Activated naive CD8-positive, alpha-beta T cell treated with anti-CD3 and anti-CD28 coated beads, Interleukin-2, amount 50 U/mL, for 16 hours (primary cell): ENCODE data around the gene MDM2.
"Not testable (repeated sequence)": the region's sequence is repeated elsewhere in the genome, so short reads cannot be mapped to it uniquely, and the experiment has no call there.

ENCODE experiments used
- DNase-seq: peaks from one replicate; pipeline ENCODE4 v3.0.0-alpha.2; 2020; ENCODE audit warnings: low read depth, low spot score

Gene MDM2

GRCh38 chr12:68825569-68826217, 17.7 kb downstream of the MDM2 start:
- no peak for DNase-seq

GRCh38 chr12:68827895-68828671, 20.1 kb downstream of the MDM2 start:
- DNase-seq, result no peak

- DNase-seq, result no peak
These were observed 20.7 kb downstream of the MDM2 start for GRCh38 chr12:68828672-68829068.

- no peak for DNase-seq
These were observed 23.3 kb downstream of the MDM2 start for GRCh38 chr12:68831272-68831671.

- no peak for DNase-seq
These were observed 23.9 kb downstream of the MDM2 start for GRCh38 chr12:68831751-68832503.

- DNase-seq, result no peak
These were observed 24.5 kb downstream of the MDM2 start for GRCh38 chr12:68832504-68832867.

GRCh38 chr12:68833508-68833907, 25.5 kb downstream of the MDM2 start:
- DNase-seq, result no peak

- DNase-seq, result no peak
These were observed 27.4 kb downstream of the MDM2 start for GRCh38 chr12:68835333-68835908.

GRCh38 chr12:68837215-68837614, 29.2 kb downstream of the MDM2 start:
- DNase-seq, result no peak

GRCh38 chr12:68838046-68838886, 30.3 kb downstream of the MDM2 start:
- no peak for DNase-seq

GRCh38 chr12:68839183-68840147, 31.5 kb downstream of the MDM2 start:
- no peak for DNase-seq

- not testable (repeated sequence) for DNase-seq
These were observed 33.2 kb downstream of the MDM2 start for GRCh38 chr12:68841175-68841574.

- no peak for DNase-seq
These were observed 33.7 kb downstream of the MDM2 start for GRCh38 chr12:68841717-68842116.

GRCh38 chr12:68842123-68842522, 34.1 kb downstream of the MDM2 start:
- no peak for DNase-seq

GRCh38 chr12:68842784-68843567, 35.0 kb downstream of the MDM2 start:
- no peak for DNase-seq

GRCh38 chr12:68844318-68844745, 36.4 kb downstream of the MDM2 start:
- DNase-seq, result no peak

GRCh38 chr12:68844788-68845695, 37.1 kb downstream of the MDM2 start:
- no peak for DNase-seq

GRCh38 chr12:68846811-68847210, 38.8 kb downstream of the MDM2 start:
- no peak for DNase-seq
